HepG2 (cell line): Measurements from ENCODE around the gene CTRL. TPM values are rescaled to one million over a fixed set of nuclear protein-coding genes. Genes with fewer than 3 reads are reported as not detected.

ENCODE experiments used
- GABPA ChIP-seq, 2 experiments: IDR thresholded peaks; 2 replicates each; pipeline ENCODE4 v1.6.1; 2011 to 2016; ENCODE audit warnings: low read depth in 2 of 2, low read length in 1 of 2, missing biosample characterization in 1 of 2, missing genetic modification characterization in 1 of 2
- IKZF1 ChIP-seq: fragments of 450-650 bp; IDR thresholded peaks from 2 replicates; pipeline ENCODE4 v1.7.1; 2016
- JUNB ChIP-seq: sonication (generic); formaldehyde crosslinking; IDR thresholded peaks from 2 replicates; pipeline ENCODE4 v1.8.0; 2022; ENCODE audit warnings: missing genetic modification reagents, mild to moderate bottlenecking, borderline replicate concordance
- JUND ChIP-seq: sonication (generic); formaldehyde crosslinking; IDR thresholded peaks from 2 replicates; pipeline ENCODE4 v1.8.0; 2022; ENCODE audit warnings: mild to moderate bottlenecking, missing genetic modification reagents
- KDM5B ChIP-seq: sonication (generic); formaldehyde crosslinking; IDR thresholded peaks from 2 replicates; pipeline ENCODE4 v1.4.0; 2020; ENCODE audit warnings: missing genetic modification reagents, mild to moderate bottlenecking, borderline replicate concordance
- MTF1 ChIP-seq: sonication (generic); formaldehyde crosslinking; IDR thresholded peaks from 2 replicates; pipeline ENCODE4 v1.5.0; 2020; ENCODE audit warnings: missing genetic modification reagents
- MXD4 ChIP-seq: IDR thresholded peaks from 2 replicates; pipeline ENCODE4 v1.6.1; 2016; ENCODE audit warnings: mild to moderate bottlenecking, missing biosample characterization, missing genetic modification reagents
- SKI ChIP-seq: fragments of 450-650 bp; IDR thresholded peaks from one replicate; pipeline ENCODE4 v1.6.1; 2018; ENCODE audit warnings: mild to moderate bottlenecking; ENCODE audit not compliant: partially characterized antibody
- SRSF1 ChIP-seq: fragments of 200-400 bp; formaldehyde crosslinking; optimal IDR thresholded peaks from 2 replicates; pipeline ENCODE3; 2017; ENCODE audit warnings: mild to moderate bottlenecking, low read depth, low read length, moderate library complexity
- TBX2 ChIP-seq: sonication (generic); formaldehyde crosslinking; IDR thresholded peaks from 2 replicates; pipeline ENCODE4 v1.5.0; 2020; ENCODE audit warnings: missing genetic modification reagents, mild to moderate bottlenecking, borderline replicate concordance
- ZBTB3 ChIP-seq: sonication (generic); formaldehyde crosslinking; IDR thresholded peaks from 2 replicates; pipeline ENCODE4 v1.4.0; 2020; ENCODE audit warnings: low read depth, mild to moderate bottlenecking, moderate library complexity, missing genetic modification reagents, borderline replicate concordance
- ZNF205 ChIP-seq: IDR thresholded peaks from 2 replicates; pipeline ENCODE4 v1.6.1; 2018; ENCODE audit warnings: missing biosample characterization, missing genetic modification reagents
- ZNF331 ChIP-seq: sonication (generic); formaldehyde crosslinking; IDR thresholded peaks from 2 replicates; pipeline ENCODE4 v1.4.0; 2020; ENCODE audit warnings: missing genetic modification reagents
- ZNF713 ChIP-seq: sonication (generic); formaldehyde crosslinking; IDR thresholded peaks from 2 replicates; pipeline ENCODE4 v1.4.0; 2020; ENCODE audit warnings: mild to moderate bottlenecking, missing genetic modification reagents
- ZNF816 ChIP-seq: sonication (generic); formaldehyde crosslinking; IDR thresholded peaks from 2 replicates; pipeline ENCODE4 v1.8.0; 2022; ENCODE audit warnings: missing genetic modification reagents, mild to moderate bottlenecking, borderline replicate concordance
- polyA plus RNA-seq, 8 experiments: library from polyadenylated mRNA; depleted of rRNA in 3 of 8; stranded (reverse) in 7 of 8; unstranded in 1 of 8; fragments of >200 nt; fragmentation: Illumina TruSeq in 4 of 8; extraction: Trizol in 4 of 8; gene quantifications; 2 replicates each; pipeline versions ENCODE4 v1.2.1 to v1.2.3, GENCODE V29; 2011 to 2016; ENCODE audit warnings: low read depth in 4 of 8, missing spikeins in 1 of 8, mixed read lengths in 1 of 8; ENCODE audit not compliant: insufficient read depth in 1 of 8
- total RNA-seq, 5 experiments: library from RNA; depleted of rRNA; stranded (reverse); fragments of >200 nt; fragmentation: Illumina TruSeq; extraction: Trizol; gene quantifications; 2 replicates each; pipeline ENCODE4 v1.2.3, GENCODE V29; 2016; ENCODE audit warnings: low read depth in 1 of 5
- TF ChIP-seq, protein P1 (sequence below): sonication (generic); formaldehyde crosslinking; IDR thresholded peaks from 2 replicates; pipeline ENCODE4 v1.9.0; 2022; ENCODE audit warnings: missing genetic modification reagents, mild to moderate bottlenecking, borderline replicate concordance
- TF ChIP-seq, protein P2 (sequence below): sonication (generic); formaldehyde crosslinking; IDR thresholded peaks from 2 replicates; pipeline ENCODE4 v1.4.0; 2020; ENCODE audit warnings: missing genetic modification reagents

The CTRL gene
- total and polyA plus RNA-seq, 2 of the 13 experiments (the other 11 are each of a cell fraction or from before 2014, with no cell fraction given) = 1.9 to 2.7 TPM

DNA sequence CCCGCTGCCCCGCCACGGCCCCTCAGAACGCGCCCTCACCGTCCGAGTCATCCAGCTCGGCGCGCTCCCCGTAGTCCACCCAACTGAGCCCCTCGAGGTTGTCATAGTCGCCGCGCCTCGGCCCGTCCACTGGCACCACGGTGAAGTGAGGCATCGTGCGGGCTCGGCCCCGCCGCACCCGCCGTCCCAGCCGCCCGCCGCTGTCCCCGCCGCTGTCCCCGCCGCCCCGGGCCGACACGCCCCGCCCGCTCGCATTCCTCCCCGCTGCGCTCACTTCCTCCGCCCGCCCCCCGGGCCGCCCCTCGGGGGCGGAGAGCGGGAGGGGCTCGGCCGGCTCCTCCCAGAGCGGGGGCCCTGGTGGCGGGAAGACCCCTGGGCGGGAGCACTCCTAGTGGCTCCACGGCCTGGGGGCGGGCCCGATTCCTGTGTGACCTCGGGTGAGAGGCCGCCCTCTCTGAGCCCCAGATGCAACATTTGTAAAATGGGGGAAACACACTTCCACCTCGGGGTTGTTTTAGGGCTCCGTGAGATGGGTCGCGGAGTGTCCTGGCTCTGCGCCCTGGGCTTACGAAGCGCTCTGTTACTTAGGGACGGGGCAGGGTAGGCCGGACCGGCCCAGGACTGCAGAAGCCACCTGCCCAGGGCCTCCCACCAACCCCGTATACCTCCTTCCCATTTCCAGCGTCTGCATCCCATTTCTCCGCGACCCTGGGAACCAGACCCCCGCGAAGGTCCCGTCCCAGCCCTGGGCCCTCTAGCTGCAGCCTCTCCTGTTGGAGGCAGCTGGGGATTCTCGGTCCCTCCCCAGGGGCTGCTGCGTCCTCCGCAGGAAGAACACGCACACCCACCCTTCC lies 37.0 kb upstream of the CTRL start, which contains the start of gene SLC12A4 (continued):
- TF ChIP-seq, protein P1, sequence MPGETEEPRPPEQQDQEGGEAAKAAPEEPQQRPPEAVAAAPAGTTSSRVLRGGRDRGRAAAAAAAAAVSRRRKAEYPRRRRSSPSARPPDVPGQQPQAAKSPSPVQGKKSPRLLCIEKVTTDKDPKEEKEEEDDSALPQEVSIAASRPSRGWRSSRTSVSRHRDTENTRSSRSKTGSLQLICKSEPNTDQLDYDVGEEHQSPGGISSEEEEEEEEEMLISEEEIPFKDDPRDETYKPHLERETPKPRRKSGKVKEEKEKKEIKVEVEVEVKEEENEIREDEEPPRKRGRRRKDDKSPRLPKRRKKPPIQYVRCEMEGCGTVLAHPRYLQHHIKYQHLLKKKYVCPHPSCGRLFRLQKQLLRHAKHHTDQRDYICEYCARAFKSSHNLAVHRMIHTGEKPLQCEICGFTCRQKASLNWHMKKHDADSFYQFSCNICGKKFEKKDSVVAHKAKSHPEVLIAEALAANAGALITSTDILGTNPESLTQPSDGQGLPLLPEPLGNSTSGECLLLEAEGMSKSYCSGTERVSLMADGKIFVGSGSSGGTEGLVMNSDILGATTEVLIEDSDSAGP (CRISPR knock-in tag) = peak; percentile 60
- peak; percentile 95 for TF ChIP-seq SRSF1
- peak; percentile 85 for TF ChIP-seq SKI
- peak; percentile 55 for TF ChIP-seq TBX2
- no peak for TF ChIP-seq IKZF1
- peak; percentile 77; the same call in 1 of the 2 replicates for TF ChIP-seq ZNF816 (CRISPR knock-in tag)
- TF ChIP-seq KDM5B (CRISPR knock-in tag) = peak; percentile 3
- 0 out of 2 replicates have a peak, but pooled peaks have one; percentile 28 for TF ChIP-seq MTF1 (CRISPR knock-in tag)
- peak; percentile 15; the same call in 1 of the 2 replicates for TF ChIP-seq ZBTB3 (CRISPR knock-in tag)
- peak; percentile 61 for TF ChIP-seq GABPA (IDR thresholded peaks at IDR 0.05; ENCODE audit: low read depth, low read length)
- peak; percentile 65 for TF ChIP-seq GABPA (CRISPR knock-in tag; IDR thresholded peaks at IDR 0.05; ENCODE audit: low read depth)
- TF ChIP-seq, protein P2, sequence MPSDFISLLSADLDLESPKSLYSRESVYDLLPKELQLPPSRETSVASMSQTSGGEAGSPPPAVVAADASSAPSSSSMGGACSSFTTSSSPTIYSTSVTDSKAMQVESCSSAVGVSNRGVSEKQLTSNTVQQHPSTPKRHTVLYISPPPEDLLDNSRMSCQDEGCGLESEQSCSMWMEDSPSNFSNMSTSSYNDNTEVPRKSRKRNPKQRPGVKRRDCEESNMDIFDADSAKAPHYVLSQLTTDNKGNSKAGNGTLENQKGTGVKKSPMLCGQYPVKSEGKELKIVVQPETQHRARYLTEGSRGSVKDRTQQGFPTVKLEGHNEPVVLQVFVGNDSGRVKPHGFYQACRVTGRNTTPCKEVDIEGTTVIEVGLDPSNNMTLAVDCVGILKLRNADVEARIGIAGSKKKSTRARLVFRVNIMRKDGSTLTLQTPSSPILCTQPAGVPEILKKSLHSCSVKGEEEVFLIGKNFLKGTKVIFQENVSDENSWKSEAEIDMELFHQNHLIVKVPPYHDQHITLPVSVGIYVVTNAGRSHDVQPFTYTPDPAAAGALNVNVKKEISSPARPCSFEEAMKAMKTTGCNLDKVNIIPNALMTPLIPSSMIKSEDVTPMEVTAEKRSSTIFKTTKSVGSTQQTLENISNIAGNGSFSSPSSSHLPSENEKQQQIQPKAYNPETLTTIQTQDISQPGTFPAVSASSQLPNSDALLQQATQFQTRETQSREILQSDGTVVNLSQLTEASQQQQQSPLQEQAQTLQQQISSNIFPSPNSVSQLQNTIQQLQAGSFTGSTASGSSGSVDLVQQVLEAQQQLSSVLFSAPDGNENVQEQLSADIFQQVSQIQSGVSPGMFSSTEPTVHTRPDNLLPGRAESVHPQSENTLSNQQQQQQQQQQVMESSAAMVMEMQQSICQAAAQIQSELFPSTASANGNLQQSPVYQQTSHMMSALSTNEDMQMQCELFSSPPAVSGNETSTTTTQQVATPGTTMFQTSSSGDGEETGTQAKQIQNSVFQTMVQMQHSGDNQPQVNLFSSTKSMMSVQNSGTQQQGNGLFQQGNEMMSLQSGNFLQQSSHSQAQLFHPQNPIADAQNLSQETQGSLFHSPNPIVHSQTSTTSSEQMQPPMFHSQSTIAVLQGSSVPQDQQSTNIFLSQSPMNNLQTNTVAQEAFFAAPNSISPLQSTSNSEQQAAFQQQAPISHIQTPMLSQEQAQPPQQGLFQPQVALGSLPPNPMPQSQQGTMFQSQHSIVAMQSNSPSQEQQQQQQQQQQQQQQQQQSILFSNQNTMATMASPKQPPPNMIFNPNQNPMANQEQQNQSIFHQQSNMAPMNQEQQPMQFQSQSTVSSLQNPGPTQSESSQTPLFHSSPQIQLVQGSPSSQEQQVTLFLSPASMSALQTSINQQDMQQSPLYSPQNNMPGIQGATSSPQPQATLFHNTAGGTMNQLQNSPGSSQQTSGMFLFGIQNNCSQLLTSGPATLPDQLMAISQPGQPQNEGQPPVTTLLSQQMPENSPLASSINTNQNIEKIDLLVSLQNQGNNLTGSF (CRISPR knock-in tag) = 0 out of 2 replicates have a peak, but pooled peaks have one; percentile 37
- TF ChIP-seq ZNF205 = peak; percentile 90
- TF ChIP-seq MXD4 (CRISPR knock-in tag) = 0 out of 2 replicates have a peak, but pooled peaks have one; percentile 60
- TF ChIP-seq ZNF713 (CRISPR knock-in tag) = 0 out of 2 replicates have a peak, but pooled peaks have one; percentile 50
- no peak; the same call in 1 of the 2 replicates for TF ChIP-seq ZNF331 (CRISPR knock-in tag)
- no peak for TF ChIP-seq JUNB (CRISPR knock-in tag)
- peak; percentile 94 for TF ChIP-seq JUND
